DND-41 (cell line): ENCODE results near the gene HOTAIR.
A peak's percentile ranks its signal among the peaks of the same experiment; 100 is the strongest.

Experiments
- ATAC-seq: fragments of 200-7000 bp; cut with Tn5 transposase; 3 replicates; pipeline ENCODE4 v1.9.1; 2021; ENCODE audit warnings: low read depth; ENCODE audit not compliant: insufficient read depth
- DNase-seq: peaks from one replicate; pipeline ENCODE4 v3.0.0-alpha.2; 2020
- H2AFZ ChIP-seq: 2 replicates; pipeline ENCODE4 v1.6.0; 2012; ENCODE audit warnings: low read depth, low read length
- H3K27ac ChIP-seq: 2 replicates; pipeline ENCODE4 v1.5.1; 2012; ENCODE audit warnings: low read length, inconsistent platforms
- H3K27me3 ChIP-seq: fragments of 200-600 bp; sonication (generic); 2 replicates; pipeline ENCODE4 v1.6.0; 2012; ENCODE audit warnings: low read length, mild to moderate bottlenecking, inconsistent platforms; ENCODE audit not compliant: insufficient read depth, poor library complexity
- H3K36me3 ChIP-seq: 2 replicates; pipeline ENCODE4 v1.5.1; 2012; ENCODE audit warnings: low read length, inconsistent platforms; ENCODE audit not compliant: insufficient read depth
- H3K4me1 ChIP-seq: 2 replicates; pipeline ENCODE4 v1.5.1; 2012; ENCODE audit warnings: mild to moderate bottlenecking, low read length; ENCODE audit not compliant: insufficient read depth
- H3K4me2 ChIP-seq: 2 replicates; pipeline ENCODE4 v1.6.0; 2012; ENCODE audit warnings: mild to moderate bottlenecking, moderate library complexity, low read length, inconsistent platforms; ENCODE audit not compliant: insufficient read depth
- H3K4me3 ChIP-seq, 2 experiments: fragments of 200-600 bp in 1 of 2; shearing (Covaris generic) in 1 of 2; 2 replicates each; pipeline ENCODE4 v1.5.1; 2012 to 2016; ENCODE audit warnings: inconsistent platforms in 2 of 2, low read length in 2 of 2, mild to moderate bottlenecking in 2 of 2, low read depth in 1 of 2, moderate library complexity in 1 of 2
- H3K79me2 ChIP-seq: 2 replicates; pipeline ENCODE4 v1.6.0; 2012; ENCODE audit warnings: low read length, inconsistent platforms; ENCODE audit not compliant: insufficient read depth
- H3K9ac ChIP-seq: 2 replicates; pipeline ENCODE4 v1.6.0; 2012; ENCODE audit warnings: low read depth, mild to moderate bottlenecking, inconsistent platforms, low read length, moderate library complexity
- H3K9me3 ChIP-seq: 2 replicates; pipeline ENCODE4 v1.5.1; 2012; ENCODE audit warnings: low read length, moderate library complexity, mild to moderate bottlenecking, inconsistent platforms; ENCODE audit not compliant: insufficient read depth, severe bottlenecking
- H4K20me1 ChIP-seq: 2 replicates; pipeline ENCODE4 v1.6.0; 2012; ENCODE audit warnings: low read length; ENCODE audit not compliant: insufficient read depth
- CTCF ChIP-seq: IDR thresholded peaks from 2 replicates; pipeline ENCODE4 v1.5.1; 2012; ENCODE audit warnings: borderline replicate concordance, low read length, moderate library complexity, mild to moderate bottlenecking; ENCODE audit not compliant: poor library complexity, severe bottlenecking; ENCODE audit errors: extremely low read depth
- EZH2 ChIP-seq: IDR thresholded peaks from 3 replicates; pipeline ENCODE4 v1.6.1; 2012; ENCODE audit warnings: borderline replicate concordance, low read depth, mild to moderate bottlenecking, moderate library complexity, low read length, inconsistent platforms; ENCODE audit not compliant: severe bottlenecking

The HOTAIR gene

GRCh38 chr12:53998110-53998899, 23.6 kb upstream of the HOTAIR start:
- ATAC-seq (no peak), DNase-seq (no peak)
- Histone ChIP-seq H2AFZ (no peak overlapping the region), H3K4me2 (no peak overlapping the region), H3K4me3 (no peak overlapping the region), H3K79me2 (no peaks in the 10 kb centered on the region), H3K4me1 (peaks cover 18% of the 10 kb centered on the region), H4K20me1 (no peaks in the 10 kb centered on the region), H3K27ac (no peak overlapping the region), H3K27me3 (peaks cover 50% of the 10 kb centered on the region), H3K9me3 (no peaks in the 10 kb centered on the region), H3K9ac (no peak overlapping the region), H3K36me3 (no peaks in the 10 kb centered on the region)
- TF ChIP-seq EZH2 (no peak), CTCF (no peak)

- no peak overlapping the region for H3K4me3 ChIP-seq
- DNase-seq (no peak), ATAC-seq (no peak)
- H3K79me2 ChIP-seq, result no peaks in the 10 kb centered on the region
- no peaks in the 10 kb centered on the region for H3K36me3 ChIP-seq
- no peaks in the 10 kb centered on the region for H4K20me1 ChIP-seq
- no peak for TF ChIP-seq EZH2
- no peak for TF ChIP-seq CTCF
- peaks cover 48% of the 10 kb centered on the region for H3K27me3 ChIP-seq
- H2AFZ ChIP-seq, result no peak overlapping the region
- no peak overlapping the region for H3K9ac ChIP-seq
- peaks cover 18% of the 10 kb centered on the region for H3K4me1 ChIP-seq
- no peak overlapping the region for H3K27ac ChIP-seq
- no peaks in the 10 kb centered on the region for H3K9me3 ChIP-seq
- no peak overlapping the region for H3K4me2 ChIP-seq
These were observed 22.7 kb upstream of the HOTAIR start for GRCh38 chr12:53997204-53998109.

- H3K27ac ChIP-seq, result peak overlapping the region; percentile 32; the same call in 1 of the 2 replicates
- peak overlapping the region in 1 of 2 experiments; percentile 47; a peak in 3 of 4 replicates for H3K4me3 ChIP-seq
- H3K36me3 ChIP-seq, result no peaks in the 10 kb centered on the region
- peak overlapping the region; percentile 53 for H3K9ac ChIP-seq
- H4K20me1 ChIP-seq, result no peaks in the 10 kb centered on the region
- peaks cover 48% of the 10 kb centered on the region for H3K27me3 ChIP-seq
- no peak for DNase-seq
- no peaks in the 10 kb centered on the region for H3K79me2 ChIP-seq
- H2AFZ ChIP-seq, result peak overlapping the region; percentile 70
- peak; percentile 25; the same call in 1 of the 3 replicates for ATAC-seq
- H3K9me3 ChIP-seq, result no peaks in the 10 kb centered on the region
- peak overlapping the region; percentile 54 for H3K4me2 ChIP-seq
- peaks cover 18% of the 10 kb centered on the region for H3K4me1 ChIP-seq
- TF ChIP-seq EZH2, result peak; percentile 9
- no peak for TF ChIP-seq CTCF
These were observed 21.8 kb upstream of the HOTAIR start for GRCh38 chr12:53996240-53997203.
